GM15510 (cell line): ENCODE data around the gene DNAJC22.

Source experiments
- POLR2A ChIP-seq: IDR thresholded peaks from 3 replicates; pipeline ENCODE4 v1.6.1; 2011; ENCODE audit warnings: borderline replicate concordance; ENCODE audit not compliant: insufficient read length; ENCODE audit errors: extremely low read depth

DNAJC22 gene

DNA sequence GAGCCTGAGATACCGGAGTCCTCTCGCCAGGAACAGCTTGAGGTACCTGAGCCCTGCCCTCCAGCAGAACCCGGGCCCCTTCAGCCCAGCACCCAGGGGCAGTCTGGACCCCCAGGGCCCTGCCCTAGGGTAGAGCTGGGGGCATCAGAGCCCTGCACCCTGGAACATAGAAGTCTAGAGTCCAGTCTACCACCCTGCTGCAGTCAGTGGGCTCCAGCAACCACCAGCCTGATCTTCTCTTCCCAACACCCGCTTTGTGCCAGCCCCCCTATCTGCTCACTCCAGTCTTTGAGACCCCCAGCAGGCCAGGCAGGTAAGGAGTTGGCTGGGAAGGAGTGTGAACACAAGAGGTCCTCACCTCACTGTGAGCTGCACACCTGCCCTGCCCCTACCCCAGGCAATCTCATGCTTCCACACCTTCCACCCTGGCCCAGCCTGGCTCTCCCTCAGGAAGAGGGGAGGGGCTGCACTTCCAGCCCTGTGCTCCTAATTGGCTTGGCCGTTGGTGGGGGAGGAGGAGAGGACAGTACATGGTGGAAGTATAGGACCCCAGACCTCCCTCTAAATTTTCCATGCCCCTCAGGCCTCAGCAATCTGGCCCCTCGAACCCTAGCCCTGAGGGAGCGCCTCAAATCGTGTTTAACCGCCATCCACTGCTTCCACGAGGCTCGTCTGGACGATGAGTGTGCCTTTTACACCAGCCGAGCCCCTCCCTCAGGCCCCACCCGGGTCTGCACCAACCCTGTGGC, 15.9 kb upstream of the DNAJC22 start:
- TF ChIP-seq POLR2A = no peak

DNA sequence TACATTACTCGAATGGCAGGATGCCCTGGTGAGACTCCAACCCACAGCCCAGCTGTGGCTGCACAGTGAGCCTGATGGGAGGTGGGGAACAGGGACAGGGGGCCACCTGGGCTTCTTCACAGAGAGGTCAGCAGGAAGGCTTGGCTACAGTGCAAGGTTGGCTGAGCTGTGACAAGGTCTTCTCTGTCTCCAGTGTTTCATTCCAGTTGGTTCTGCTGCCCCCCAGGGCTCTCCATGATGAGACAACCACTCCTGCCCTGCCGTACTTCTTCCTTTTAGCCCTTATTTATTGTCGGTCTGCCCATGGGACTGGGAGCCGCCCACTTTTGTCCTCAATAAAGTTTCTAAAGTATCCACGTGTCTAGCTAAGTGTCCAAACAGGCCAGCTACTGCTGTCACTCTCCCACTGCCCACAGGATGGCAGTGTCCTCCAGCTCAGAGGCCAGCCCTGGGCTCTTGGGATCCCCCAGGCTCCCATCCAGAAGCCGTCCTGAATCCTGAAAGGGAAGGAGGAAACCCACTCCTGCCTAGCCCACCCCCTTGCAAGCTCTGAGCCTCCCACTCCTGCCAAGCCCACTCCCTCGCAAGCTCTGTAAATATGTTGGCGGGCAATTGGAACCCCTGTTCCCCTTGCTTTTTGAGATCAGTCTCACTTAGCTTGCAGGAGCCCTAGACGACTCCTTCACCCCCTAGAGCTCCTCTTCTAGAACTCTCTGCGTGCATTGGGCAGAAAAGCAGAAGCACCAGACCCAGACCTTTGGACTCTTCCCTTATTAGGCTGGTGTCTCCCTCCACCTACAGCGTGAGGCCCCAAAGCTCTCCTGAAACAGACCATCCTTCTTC, 15.1 kb upstream of the DNAJC22 start:
- TF ChIP-seq POLR2A = no peak

DNA sequence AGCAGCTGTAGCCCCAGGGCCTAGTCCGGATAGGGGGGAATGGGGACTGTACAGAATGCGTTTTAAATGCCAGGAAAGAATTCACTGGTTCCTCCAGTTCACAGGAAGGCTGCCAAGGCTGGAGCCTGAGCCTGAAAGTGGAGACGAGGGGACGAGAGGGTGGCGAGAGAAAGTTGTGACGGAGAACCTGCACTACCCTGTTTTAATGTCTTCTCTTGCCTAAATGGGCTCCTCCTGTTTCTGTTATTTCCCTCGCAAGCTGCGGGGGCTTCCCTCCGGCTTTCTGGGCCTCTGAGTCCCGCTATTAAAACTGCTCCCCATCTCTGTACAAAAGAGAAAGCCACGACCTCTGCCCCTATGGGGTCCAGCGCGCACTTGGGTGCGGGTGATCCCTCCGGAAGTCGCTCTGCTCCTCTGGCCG, 14.2 kb upstream of the DNAJC22 start:
- TF ChIP-seq POLR2A = no peak

DNA sequence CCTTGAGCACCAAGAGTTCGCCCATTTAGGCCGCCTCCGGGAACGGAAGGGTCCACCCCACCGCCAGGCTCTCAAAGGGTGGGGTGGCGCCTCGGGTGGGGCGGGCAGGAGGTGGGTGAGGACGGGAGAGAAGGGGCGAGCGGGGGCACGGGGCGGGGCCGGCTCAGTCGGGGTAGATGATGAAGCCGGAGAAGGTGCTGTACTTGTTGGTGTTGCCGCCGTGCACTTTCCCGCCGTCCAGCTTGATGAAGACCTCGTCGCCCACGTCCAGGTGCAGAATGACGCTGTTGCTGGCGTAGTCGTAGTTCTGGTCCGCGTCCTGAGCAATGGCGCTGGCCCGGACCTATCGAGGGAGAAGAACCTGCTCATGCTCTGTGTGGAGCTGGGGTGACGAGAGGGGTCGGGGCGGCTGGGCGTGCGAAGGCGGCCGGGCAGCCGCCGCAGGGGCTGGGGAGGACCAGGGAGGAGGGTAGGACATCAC, 13.8 kb upstream of the DNAJC22 start:
- TF ChIP-seq POLR2A = no peak

DNA sequence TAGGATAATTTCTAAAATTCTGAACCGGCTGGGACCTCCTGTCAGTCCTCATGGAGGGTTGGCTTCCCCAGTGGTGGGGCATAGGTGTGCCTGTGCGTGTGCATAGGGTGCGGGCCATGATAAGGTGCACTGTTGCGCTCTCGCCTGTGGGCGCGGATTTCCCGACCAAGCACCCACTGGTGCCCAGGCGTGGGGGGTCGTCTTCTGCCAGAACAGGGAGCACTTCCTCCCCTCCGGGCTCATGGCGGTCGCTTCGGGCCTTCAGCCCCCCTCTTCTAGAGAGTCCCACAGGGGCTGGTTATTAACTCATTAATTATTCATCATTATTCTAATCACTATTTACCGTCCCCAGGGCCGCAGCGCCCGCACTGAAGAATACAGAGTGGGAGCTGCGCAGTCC, 12.5 kb upstream of the DNAJC22 start:
- TF ChIP-seq POLR2A = no peak

DNA sequence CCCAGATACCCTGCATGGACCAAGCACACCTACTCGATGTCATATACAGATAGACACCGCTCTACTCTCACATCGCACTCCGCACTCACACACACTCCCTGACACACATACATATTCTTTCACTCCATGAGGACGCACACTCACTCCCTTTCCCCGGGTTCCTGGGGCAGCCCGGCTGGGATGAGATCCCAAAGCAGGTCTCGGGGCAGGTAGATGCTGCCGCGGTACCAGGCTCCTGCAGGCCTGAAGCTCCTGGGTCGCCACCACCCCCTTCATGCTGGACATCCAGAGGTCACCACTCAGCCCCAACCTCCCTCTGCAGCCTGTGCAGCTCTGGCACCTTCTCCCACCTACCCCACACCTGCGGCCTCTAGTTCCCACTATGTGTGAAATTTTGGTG, 12.0 kb upstream of the DNAJC22 start:
- no peak for TF ChIP-seq POLR2A

DNA sequence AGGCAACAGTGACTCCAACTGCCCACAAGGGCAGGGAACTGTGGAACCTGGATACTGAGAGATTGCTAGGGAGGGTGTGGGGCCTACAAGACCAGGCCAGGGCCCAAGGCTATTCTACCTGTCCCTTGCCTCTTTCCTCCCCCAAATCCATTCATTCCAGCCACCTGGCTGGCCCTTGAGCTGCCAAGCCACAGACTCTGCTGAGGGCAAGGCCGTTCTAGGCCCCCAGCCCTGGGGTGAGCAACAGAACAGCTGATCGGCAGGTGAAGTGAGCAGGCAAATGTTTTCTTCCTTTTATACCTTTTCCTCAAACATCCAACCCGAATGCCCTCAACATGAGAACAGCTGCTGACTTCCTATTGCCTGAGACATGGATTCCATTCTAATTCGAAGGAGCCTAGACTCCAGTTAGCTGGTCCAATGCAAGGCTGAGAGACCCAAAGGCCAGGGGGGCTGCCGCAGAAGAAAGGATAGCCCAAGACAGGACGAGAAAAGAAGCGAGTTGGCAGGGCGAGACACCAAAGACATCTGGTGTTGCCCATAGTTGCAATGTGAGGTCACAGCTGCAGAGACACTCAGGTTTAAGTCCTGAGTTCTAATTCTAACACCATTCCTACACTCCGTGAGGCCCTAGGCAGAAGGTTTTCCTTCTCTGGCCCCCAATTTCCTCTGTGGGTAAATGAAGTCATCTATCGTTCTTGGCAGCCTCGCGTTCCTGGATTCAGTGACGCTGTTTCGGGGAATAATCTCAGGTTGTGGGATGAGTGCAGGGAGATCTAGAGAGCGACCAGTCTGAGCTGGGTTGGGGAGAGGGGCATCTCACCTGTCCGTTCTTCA, 11.4 kb upstream of the DNAJC22 start:
- no peak for TF ChIP-seq POLR2A

DNA sequence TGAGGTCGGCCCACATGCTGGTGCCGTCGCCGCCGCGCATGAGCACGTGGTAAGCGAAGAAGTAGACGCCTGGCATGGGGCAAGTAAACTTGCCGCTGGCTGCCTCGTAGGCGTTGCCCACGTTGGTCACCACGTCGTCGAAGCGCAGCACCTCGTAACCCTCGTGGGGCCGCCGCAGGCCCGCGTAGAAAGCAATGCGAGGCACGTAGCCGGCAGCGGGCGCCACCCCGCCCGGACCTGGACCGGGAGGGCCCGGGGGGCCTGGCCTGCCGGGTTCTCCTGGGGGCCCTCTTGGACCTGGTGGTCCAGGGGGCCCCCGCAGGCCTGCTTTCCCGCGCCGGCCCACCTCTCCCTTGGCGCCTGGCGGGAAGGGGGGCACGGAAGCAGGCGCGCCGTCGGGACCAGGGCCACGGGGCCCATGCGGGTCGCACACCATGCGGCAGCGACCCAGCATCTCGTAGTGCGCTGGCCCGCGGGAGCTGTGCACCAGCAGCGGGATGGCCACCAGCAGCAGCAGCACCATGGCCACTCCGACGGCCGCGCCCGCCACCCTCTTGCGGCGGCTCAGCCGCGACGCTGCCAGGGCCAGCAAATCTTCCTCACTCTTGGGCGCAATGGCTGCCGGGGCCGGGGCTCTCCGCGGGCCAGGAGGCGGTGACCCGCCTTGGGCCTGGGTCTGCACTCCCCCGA, 10.6 kb upstream of the DNAJC22 start:
- no peak for TF ChIP-seq POLR2A

DNA sequence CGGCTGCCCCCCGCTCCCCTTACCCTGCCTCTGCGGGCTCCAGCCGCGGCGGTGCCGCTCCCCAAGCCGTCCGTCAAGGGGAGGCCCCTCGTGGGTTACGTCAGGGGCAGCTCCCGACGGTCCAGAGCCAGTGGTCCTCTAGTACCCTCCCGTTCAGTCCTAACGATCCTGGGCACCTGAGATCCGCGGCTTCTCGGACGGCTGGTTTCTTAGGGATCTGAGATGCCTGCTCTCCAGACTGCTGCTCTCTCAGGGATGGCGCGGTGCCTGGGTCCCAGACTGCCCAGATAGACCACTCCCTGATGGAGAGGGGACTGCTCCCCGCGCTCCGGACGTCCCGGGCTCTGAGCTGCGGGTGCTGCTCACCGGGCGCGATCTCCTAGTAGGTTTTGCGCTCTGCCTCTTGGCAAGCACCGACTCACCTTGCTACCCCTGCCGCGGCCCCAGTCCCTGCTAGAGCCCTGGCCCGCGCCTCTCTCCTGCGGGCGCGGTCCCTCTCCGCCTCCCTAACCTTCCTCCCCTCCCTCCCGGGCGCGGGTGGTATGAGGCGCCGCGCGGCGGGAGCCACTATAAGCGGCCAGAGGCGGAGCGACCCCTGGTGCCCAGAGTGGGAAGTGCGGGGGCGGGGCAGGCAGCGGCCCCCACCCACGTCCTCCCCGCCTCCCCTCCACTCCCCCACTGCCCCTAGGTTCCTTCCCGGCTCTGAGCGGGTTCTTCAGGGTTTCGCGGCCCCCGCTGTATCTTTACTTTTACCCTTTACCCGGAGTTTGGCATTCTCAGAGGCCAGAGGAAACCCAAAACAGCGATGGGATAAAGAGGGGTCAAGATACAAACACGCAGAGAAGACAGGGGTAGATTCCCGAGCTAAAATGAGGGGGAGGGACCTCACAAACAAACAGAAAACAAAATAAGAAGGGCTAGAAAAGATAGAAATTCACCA, 9.8 kb upstream of the DNAJC22 start, which contains the start of gene C1QL4:
TSS of gene C1QL4 (minus strand) at position 544 of the 940 bp plus-strand sequence. CDS start 711 bp downstream, outside the sequence.
- TF ChIP-seq POLR2A = no peak

DNA sequence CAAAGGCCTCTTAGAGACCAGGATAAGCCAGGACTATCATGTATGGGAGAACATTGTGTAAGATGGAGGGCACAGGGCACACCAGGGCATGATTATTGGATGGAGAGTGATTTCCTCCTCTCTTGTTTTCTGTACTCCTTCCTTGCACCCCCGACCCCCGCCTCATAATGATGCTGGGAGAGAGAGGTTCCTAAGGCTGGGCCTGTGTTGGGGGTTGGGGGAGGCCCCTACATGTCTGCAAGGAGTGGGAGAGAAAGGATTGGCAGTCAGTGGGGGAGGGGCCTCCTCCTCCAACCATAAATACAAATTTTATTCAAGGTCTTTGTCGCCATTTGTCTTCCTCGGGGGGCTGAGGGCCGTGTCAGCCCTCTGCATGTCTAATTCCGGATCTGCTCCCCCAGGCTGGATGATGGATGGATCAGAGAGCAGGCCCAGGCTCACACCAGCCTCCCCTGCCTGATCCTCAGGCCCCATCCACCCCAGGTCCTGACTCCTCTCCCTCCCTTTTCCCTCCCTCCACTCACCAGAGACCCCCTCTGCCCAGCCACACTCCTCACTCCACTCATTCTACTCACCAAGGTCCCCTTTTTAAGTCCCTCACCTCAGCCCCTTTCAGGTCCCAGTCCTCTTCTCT, 7.7 kb upstream of the DNAJC22 start:
- no peak for TF ChIP-seq POLR2A

DNA sequence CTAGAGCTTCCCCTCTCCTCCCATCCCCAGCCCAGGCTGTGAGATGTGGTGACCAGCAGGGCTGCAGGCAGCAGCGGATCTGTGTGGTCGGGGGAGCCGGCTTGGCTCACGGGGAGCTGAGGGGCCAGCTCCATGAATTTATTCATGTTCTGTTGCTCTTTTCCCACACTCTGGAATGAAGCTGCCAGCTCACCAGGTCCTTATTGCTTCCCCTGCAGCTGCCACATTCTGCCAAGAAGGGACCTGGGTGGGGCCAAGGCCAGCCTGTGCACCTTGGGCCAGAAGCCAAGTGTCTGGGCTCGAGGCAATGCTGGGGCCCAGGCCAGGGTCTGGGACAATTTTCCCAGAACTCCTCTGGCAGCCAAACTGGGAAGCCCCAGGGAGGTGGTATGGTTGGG, 7.2 kb upstream of the DNAJC22 start:
- TF ChIP-seq POLR2A = no peak

DNA sequence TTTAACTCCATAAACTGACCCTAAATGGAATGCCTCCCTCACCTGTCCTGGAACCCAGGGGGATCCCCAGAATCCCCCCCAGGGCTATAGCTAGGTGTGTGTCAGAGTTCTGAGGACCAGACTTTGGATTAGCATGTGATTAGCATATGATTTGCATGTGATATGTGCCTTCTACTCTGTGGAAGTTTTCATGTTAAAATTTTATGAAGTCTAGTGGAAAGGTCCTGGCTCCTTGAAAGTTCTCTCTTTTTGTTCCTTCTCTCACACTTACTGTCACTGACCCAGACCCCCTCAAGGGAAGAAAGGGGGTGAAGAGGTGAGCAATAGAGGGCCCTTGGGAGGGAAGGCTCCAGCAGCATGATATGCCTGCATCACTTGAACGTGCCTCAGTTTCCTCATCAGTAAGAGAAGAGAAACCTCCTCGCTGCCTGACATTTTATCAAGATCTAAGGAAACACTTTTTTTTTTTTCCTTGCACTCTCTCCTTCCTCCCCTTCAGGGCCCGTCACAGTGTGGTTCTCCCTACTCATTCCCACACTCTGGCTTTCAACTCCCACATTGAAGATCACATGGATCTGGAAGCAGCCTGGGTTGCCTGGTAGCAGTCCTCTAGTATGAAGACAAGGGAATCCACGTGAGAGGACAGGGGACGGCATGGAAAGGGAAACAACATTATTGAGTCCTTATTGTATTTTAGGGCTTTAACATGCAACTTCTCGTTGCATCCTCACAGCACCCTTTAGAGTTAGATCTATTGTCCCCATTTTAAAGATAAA, 6.4 kb upstream of the DNAJC22 start:
- no peak for TF ChIP-seq POLR2A

DNA sequence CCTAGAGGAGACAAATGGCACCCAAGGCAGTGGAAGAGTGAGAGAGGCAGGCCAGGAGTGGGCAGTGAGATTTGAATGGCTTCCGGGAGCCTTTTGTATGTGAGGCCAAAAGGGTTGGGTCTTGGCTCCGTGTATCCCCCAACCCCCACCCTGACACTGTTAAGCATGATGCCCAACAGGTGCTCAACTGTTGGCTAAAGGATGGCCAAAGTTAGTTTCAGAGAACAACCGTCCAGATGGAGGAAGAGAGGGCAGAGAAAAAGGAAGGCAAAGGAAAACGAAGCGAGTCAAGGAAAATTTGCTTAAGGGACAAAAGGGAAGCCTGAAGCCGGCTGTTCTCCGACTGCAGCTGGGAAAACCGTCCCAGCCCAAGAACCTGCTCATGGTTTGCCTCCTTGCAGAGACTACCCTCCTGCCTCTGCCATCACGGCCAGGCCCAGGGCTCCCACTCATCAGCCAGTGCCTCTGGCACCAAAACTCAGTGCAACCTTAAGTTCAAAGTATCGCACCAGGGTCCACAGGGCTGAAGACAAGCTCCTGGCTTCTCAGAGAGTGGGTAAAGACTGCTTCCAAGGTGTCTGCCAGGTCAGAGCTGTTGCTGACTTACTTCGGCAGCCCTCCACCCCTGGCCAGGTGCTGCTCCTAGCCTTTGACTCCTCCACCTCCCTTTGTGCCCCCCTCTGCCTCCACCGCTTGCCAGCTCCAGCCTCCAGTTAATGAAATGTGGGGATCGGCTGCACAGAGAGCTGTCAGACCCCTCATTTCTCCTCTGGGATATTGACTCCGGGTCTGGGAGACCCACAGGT, 5.5 kb upstream of the DNAJC22 start:
- no peak for TF ChIP-seq POLR2A
